ENCODE measurements around the gene KCNIP1. TPM values are rescaled to one million over a fixed set of nuclear protein-coding genes. Genes with fewer than 3 reads are reported as not detected.

Gene KCNIP1
- polyA plus RNA-seq, 1 of the 3 experiments (the other 2 are of a cell fraction), result 1.3 TPM

DNA sequence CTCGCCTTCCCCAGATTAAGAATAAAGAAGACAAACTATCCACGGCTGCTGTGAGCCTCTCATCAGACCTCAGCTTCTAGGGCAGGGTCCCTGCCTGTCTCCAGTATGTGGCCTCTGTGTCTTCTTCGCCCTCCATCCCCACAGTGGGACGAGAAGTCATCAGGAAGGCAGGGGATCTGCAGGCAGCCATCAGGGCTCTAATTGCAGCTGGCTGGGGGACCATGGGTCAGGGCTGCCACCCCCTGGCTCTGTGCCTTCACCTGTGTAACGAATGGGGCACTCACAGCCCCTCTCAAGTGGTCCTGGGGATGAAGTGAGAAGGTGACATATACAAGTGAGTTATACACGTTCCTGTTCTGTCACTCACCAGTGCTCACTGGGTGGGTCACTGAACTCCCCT lies 139.8 kb downstream of the KCNIP1 start:
- ChIA-PET POLR2A (no interaction called here), CTCF (interaction anchor here (1.0 to 1.6 kb wide), 6 partner anchors 9 to 209 kb away, joined by 3 to 5 read pairs (median 3); no protein-coding TSS in a partner anchor)
- Histone ChIP-seq H3K27ac (ENCODE audit: low read depth in 2 of 2, low read length in 1 of 2) (no peak overlapping the region), H3F3A (replicated peaks; ENCODE audit: insufficient read depth) (no peaks in the 10 kb centered on the region), H3K4me1 (ENCODE audit: control insufficient read depth in 1 of 2, insufficient read depth in 2 of 2, low read depth in 1 of 2, low read length in 1 of 2) (no peaks in the 10 kb centered on the region; a peak in 1 of 4 replicates), H4K20me1 (ENCODE audit: insufficient read depth) (no peaks in the 10 kb centered on the region), H3K79me2 (ENCODE audit: insufficient read depth) (no peaks in the 10 kb centered on the region), H3K4me2 (no peak overlapping the region), H3K27me3 (ENCODE audit: insufficient read depth) (no peaks in the 10 kb centered on the region; the same call in 1 of the 2 replicates), H3K9me3 (no peaks in the 10 kb centered on the region), H3K9me2 (no peaks in the 10 kb centered on the region), H2AFZ (ENCODE audit: low read depth) (no peak overlapping the region), H3K36me3 (replicated peaks in 1 of 2; ENCODE audit: control insufficient read depth in 1 of 2, insufficient read depth in 2 of 2, low read length in 1 of 2) (no peaks in the 10 kb centered on the region), H3K4me3 (ENCODE audit: low read depth in 2 of 2, low read length in 1 of 2) (no peak overlapping the region), H3K9ac (no peak overlapping the region)
- TF ChIP-seq FOXJ3 (CRISPR knock-in tag; IDR thresholded peaks at IDR 0.05) (no peak), FOSL2 (IDR thresholded peaks at IDR 0.05; ENCODE audit: borderline replicate concordance, low read depth) (no peak), ELF1 (IDR thresholded peaks at IDR 0.05) (no peak), RFX5 (IDR thresholded peaks at IDR 0.05; ENCODE audit: low read length) (no peak), SMC3 (IDR thresholded peaks at IDR 0.05; ENCODE audit: low read depth, low read length) (no peak), EZH2phosphoT487 (IDR thresholded peaks at IDR 0.05; ENCODE audit: borderline replicate concordance, low read depth) (no peak), NFIC (IDR thresholded peaks at IDR 0.05; ENCODE audit: borderline replicate concordance) (no peak), RCOR1 (IDR thresholded peaks at IDR 0.05; ENCODE audit: low read length) (no peak)
- TF ChIP-seq, protein P1, sequence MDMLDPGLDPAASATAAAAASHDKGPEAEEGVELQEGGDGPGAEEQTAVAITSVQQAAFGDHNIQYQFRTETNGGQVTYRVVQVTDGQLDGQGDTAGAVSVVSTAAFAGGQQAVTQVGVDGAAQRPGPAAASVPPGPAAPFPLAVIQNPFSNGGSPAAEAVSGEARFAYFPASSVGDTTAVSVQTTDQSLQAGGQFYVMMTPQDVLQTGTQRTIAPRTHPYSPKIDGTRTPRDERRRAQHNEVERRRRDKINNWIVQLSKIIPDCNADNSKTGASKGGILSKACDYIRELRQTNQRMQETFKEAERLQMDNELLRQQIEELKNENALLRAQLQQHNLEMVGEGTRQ (IDR thresholded peaks at IDR 0.05; ENCODE audit: borderline replicate concordance, low read depth, low read length), result no peak
- WGBS (ENCODE audit: low lambda C conversion rate), result 27% methylated on average over 3 of the region's 6 CpGs
- DNase-seq, result no peak

DNA sequence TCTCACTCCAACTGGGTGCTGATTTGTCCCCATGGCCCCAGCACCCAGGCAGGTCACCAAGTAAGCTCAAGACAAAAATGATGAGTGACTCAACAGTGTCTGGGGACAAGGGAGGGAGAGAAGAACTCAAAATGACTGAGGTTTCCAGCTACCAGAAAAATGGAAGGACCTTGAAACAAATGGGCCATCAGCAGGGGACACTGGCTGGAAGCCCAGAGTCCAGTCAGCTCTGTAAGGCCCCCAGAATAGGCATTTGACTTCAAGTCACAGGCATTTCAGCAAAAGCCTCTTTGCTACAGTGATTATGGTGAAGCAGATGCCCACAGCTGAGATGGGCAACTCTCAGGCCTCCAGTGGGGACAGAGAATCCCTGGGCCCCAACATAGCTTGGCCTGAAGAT lies 140.7 kb downstream of the KCNIP1 start:
- H3K4me1 ChIP-seq (ENCODE audit: control insufficient read depth in 1 of 2, insufficient read depth in 2 of 2, low read depth in 1 of 2, low read length in 1 of 2), result no peaks in the 10 kb centered on the region; a peak in 1 of 4 replicates
- no peaks in the 10 kb centered on the region for H3K36me3 ChIP-seq (replicated peaks in 1 of 2; ENCODE audit: control insufficient read depth in 1 of 2, insufficient read depth in 2 of 2, low read length in 1 of 2)
- H3K9me2 ChIP-seq, result no peaks in the 10 kb centered on the region
- H3K27me3 ChIP-seq (ENCODE audit: insufficient read depth), result no peaks in the 10 kb centered on the region; the same call in 1 of the 2 replicates
- ChIA-PET POLR2A (no interaction called here), CTCF (interaction anchor here (1.0 to 1.6 kb wide), 5 partner anchors 8 to 40 kb away, joined by 3 to 5 read pairs (median 4); no protein-coding TSS in a partner anchor)
- DNase-seq, result no peak
- no peaks in the 10 kb centered on the region for H3K79me2 ChIP-seq (ENCODE audit: insufficient read depth)
- H3K27ac ChIP-seq (ENCODE audit: low read depth in 2 of 2, low read length in 1 of 2), result no peak overlapping the region
- no peak overlapping the region for H3K4me2 ChIP-seq
- H2AFZ ChIP-seq (ENCODE audit: low read depth), result no peak overlapping the region
- no peaks in the 10 kb centered on the region for H3F3A ChIP-seq (replicated peaks; ENCODE audit: insufficient read depth)
- H3K4me3 ChIP-seq (ENCODE audit: low read depth in 2 of 2, low read length in 1 of 2), result no peak overlapping the region
- no peaks in the 10 kb centered on the region for H3K9me3 ChIP-seq
- H4K20me1 ChIP-seq (ENCODE audit: insufficient read depth), result no peaks in the 10 kb centered on the region
- H3K9ac ChIP-seq, result no peak overlapping the region
- TF ChIP-seq YY1 (IDR thresholded peaks at IDR 0.05; ENCODE audit: low read depth) (no peak), POLR2AphosphoS5 (IDR thresholded peaks at IDR 0.05; ENCODE audit: low read depth, low read length) (no peak), CHD2 (IDR thresholded peaks at IDR 0.05; ENCODE audit: low read length, partially characterized antibody) (no peak), SIN3A (IDR thresholded peaks at IDR 0.05; ENCODE audit: borderline replicate concordance, low read depth, low read length) (no peak), MEF2A (IDR thresholded peaks at IDR 0.05; ENCODE audit: borderline replicate concordance, low read depth) (no peak), EP300 (IDR thresholded peaks at IDR 0.05; ENCODE audit: borderline replicate concordance in 1 of 2, low read depth in 1 of 2, low read length in 1 of 2) (no peak), JUND (IDR thresholded peaks at IDR 0.05) (no peak), FOXJ3 (CRISPR knock-in tag; IDR thresholded peaks at IDR 0.05) (no peak), NFIC (IDR thresholded peaks at IDR 0.05; ENCODE audit: borderline replicate concordance) (no peak)
- TF ChIP-seq, protein P2, sequence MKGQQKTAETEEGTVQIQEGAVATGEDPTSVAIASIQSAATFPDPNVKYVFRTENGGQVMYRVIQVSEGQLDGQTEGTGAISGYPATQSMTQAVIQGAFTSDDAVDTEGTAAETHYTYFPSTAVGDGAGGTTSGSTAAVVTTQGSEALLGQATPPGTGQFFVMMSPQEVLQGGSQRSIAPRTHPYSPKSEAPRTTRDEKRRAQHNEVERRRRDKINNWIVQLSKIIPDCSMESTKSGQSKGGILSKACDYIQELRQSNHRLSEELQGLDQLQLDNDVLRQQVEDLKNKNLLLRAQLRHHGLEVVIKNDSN (IDR thresholded peaks at IDR 0.05; ENCODE audit: borderline replicate concordance, low read depth), result no peak

Measured in SK-N-SH (cell line).